CD4-positive, alpha-beta memory T cell (primary cell): ENCODE data around the gene MYO7A. TPM values are rescaled to one million over a fixed set of nuclear protein-coding genes. Genes with fewer than 3 reads are reported as not detected.

Experiments used
- CTCF ChIA-PET: fragments of 350-600 bp; sonication (Branson Sonifier 250); formaldehyde crosslinking; loops from one replicate; lab custom pipeline; 2021; ENCODE audit warnings: inconsistent platforms; ENCODE audit not compliant: partially characterized antibody; lab: Charles Lee
- POLR2A ChIA-PET: fragments of 350-600 bp; sonication (Branson Sonifier 250); formaldehyde crosslinking; loops from one replicate; lab custom pipeline; 2021; ENCODE audit not compliant: partially characterized antibody; lab: Charles Lee
- DNase-seq, 5 donors: peaks; one replicate each; pipeline versions ENCODE4 v3.0.0 to v3.0.0-alpha.2; 2020 to 2022; ENCODE audit warnings: mixed read lengths in 1 of 5
- H3K27ac ChIP-seq: one replicate; pipeline ENCODE4 v1.7.0; 2013; ENCODE audit warnings: low read depth, low read length
- H3K27me3 ChIP-seq: 2 replicates; pipeline ENCODE4 v1.7.0; 2013; ENCODE audit warnings: mild to moderate bottlenecking, low read length, moderate library complexity; ENCODE audit not compliant: insufficient read depth
- H3K36me3 ChIP-seq: 2 replicates; pipeline ENCODE4 v1.7.0; 2013; ENCODE audit warnings: mild to moderate bottlenecking, low read length, moderate library complexity; ENCODE audit not compliant: insufficient read depth
- H3K4me1 ChIP-seq: 2 replicates; pipeline ENCODE4 v1.7.0; 2013; ENCODE audit warnings: mild to moderate bottlenecking, low read length, moderate library complexity; ENCODE audit not compliant: insufficient read depth
- H3K4me3 ChIP-seq, 2 donors: one replicate each; pipeline ENCODE4 v1.7.0; 2013; ENCODE audit warnings: low read length in 2 of 2, mild to moderate bottlenecking in 1 of 2
- H3K9me3 ChIP-seq, 2 donors: one replicate each; pipeline ENCODE4 v1.7.0; 2013; ENCODE audit warnings: low read length in 2 of 2, control low read depth in 1 of 2; ENCODE audit not compliant: control insufficient read depth in 1 of 2
- H3K27ac Mint-ChIP-seq, 7 donors: one replicate each; pipeline ENCODE4 v1.8.0; 2020 to 2021; ENCODE audit warnings: mixed read lengths in 7 of 7, mild to moderate bottlenecking in 6 of 7, inconsistent platforms in 3 of 7, moderate library complexity in 3 of 7
- H3K27me3 Mint-ChIP-seq, 2 donors: one replicate each; pipeline ENCODE4 v1.8.0; 2020 to 2021; ENCODE audit warnings: mixed read lengths in 2 of 2
- H3K36me3 Mint-ChIP-seq, 2 donors: one replicate each; pipeline ENCODE4 v1.8.0; 2020 to 2021; ENCODE audit warnings: mixed read lengths in 2 of 2, inconsistent platforms in 1 of 2, mild to moderate bottlenecking in 1 of 2
- H3K4me1 Mint-ChIP-seq, 4 donors: one replicate each; pipeline ENCODE4 v1.8.0; 2020 to 2021; ENCODE audit warnings: mixed read lengths in 4 of 4, mild to moderate bottlenecking in 1 of 4
- H3K4me3 Mint-ChIP-seq, 8 donors: one replicate each; pipeline ENCODE4 v1.8.0; 2020 to 2021; ENCODE audit warnings: mixed read lengths in 8 of 8, mild to moderate bottlenecking in 7 of 8, moderate library complexity in 6 of 8, inconsistent platforms in 3 of 8
- H3K9me3 Mint-ChIP-seq, 8 donors: one replicate each; pipeline ENCODE4 v1.8.0; 2020 to 2021; ENCODE audit warnings: mixed read lengths in 8 of 8, mild to moderate bottlenecking in 5 of 8, inconsistent platforms in 3 of 8, moderate library complexity in 1 of 8
- intact Hi-C: fragments of 100-400 bp; cut with micrococcal nuclease; formaldehyde crosslinking; loops from one replicate; pipeline ENCODE4 v1.15.1; 2023
- polyA plus RNA-seq, 2 donors: library from polyadenylated mRNA; unstranded; fragments of 300-500 nt; fragmentation: Illumina TruSeq; gene quantifications; one replicate each; pipeline ENCODE4 v1.2.3, GENCODE V29; 2021
- total RNA-seq, 2 experiments: library from RNA; stranded (reverse); gene quantifications; one replicate each; pipeline ENCODE4 v1.2.3, GENCODE V29; 2021

MYO7A gene
- total and polyA plus RNA-seq, 4 experiments from 2014 or later = 0.20 to 0.47 (median 0.24) TPM; not detected in 1

GRCh38 chr11:77112641-77113381 is 15.2 kb upstream of the MYO7A start:
- Histone ChIP-seq H3K4me3 (no peak overlapping the region), H3K36me3 (no peaks in the 10 kb centered on the region), H3K4me1 (no peaks in the 10 kb centered on the region), H3K27me3 (no peaks in the 10 kb centered on the region), H3K9me3 (no peaks in the 10 kb centered on the region), H3K27ac (no peak overlapping the region)
- peaks cover 0 to 2% (median 0%) of the 10 kb centered on the region in 4 donors for H3K4me1 Mint-ChIP-seq
- ChIA-PET POLR2A (no interaction called here), CTCF (no interaction called here)
- no peaks in the 10 kb centered on the region for H3K36me3 Mint-ChIP-seq
- no peak overlapping the region for H3K4me3 Mint-ChIP-seq
- intact Hi-C loops = no loop called here
- no peaks in the 10 kb centered on the region for H3K27me3 Mint-ChIP-seq
- DNase-seq = no peak
- H3K9me3 Mint-ChIP-seq = no peaks in the 10 kb centered on the region
- no peak overlapping the region for H3K27ac Mint-ChIP-seq

- intact Hi-C loops = no loop called here
- H3K4me3 Mint-ChIP-seq = no peak overlapping the region
- H3K27me3 Mint-ChIP-seq = no peaks in the 10 kb centered on the region
- peaks cover 0 to 2% (median 0%) of the 10 kb centered on the region in 4 donors for H3K4me1 Mint-ChIP-seq
- H3K9me3 Mint-ChIP-seq = no peaks in the 10 kb centered on the region
- no peak overlapping the region for H3K4me3 ChIP-seq
- H3K27ac ChIP-seq = no peak overlapping the region
- peak overlapping the region in 2 of 7 donors; percentile 9 to 57 for H3K27ac Mint-ChIP-seq
- DNase-seq = no peak
- H3K36me3 Mint-ChIP-seq = no peaks in the 10 kb centered on the region
- no peaks in the 10 kb centered on the region for H3K9me3 ChIP-seq
- ChIA-PET POLR2A (no interaction called here), CTCF (no interaction called here)
- no peaks in the 10 kb centered on the region for H3K4me1 ChIP-seq
- no peaks in the 10 kb centered on the region for H3K36me3 ChIP-seq
- H3K27me3 ChIP-seq = no peaks in the 10 kb centered on the region
Observed at GRCh38 chr11:77113382-77114088, 14.5 kb upstream of the MYO7A start.

- Mint-ChIP-seq H3K27me3 (no peaks in the 10 kb centered on the region), H3K4me1 (peaks cover 0 to 2% (median 0%) of the 10 kb centered on the region in 4 donors), H3K9me3 (peaks cover 0 to under 1% (median 0%) of the 10 kb centered on the region in 8 donors), H3K36me3 (no peaks in the 10 kb centered on the region), H3K4me3 (no peak overlapping the region), H3K27ac (no peak overlapping the region)
- no peak overlapping the region for H3K4me3 ChIP-seq
- no peaks in the 10 kb centered on the region for H3K9me3 ChIP-seq
- ChIA-PET CTCF (interaction anchor here (1.1 kb wide), 1 partner anchor 13 kb away, joined by 7 read pairs; no protein-coding TSS in a partner anchor), POLR2A (no interaction called here)
- intact Hi-C loops = no loop called here
- H3K4me1 ChIP-seq = no peaks in the 10 kb centered on the region
- H3K36me3 ChIP-seq = no peaks in the 10 kb centered on the region
- H3K27ac ChIP-seq = no peak overlapping the region
- no peaks in the 10 kb centered on the region for H3K27me3 ChIP-seq
- no peak for DNase-seq
Observed at GRCh38 chr11:77114089-77114463, 14.0 kb upstream of the MYO7A start.

- Mint-ChIP-seq H3K36me3 (no peaks in the 10 kb centered on the region), H3K4me3 (no peak overlapping the region), H3K27me3 (no peaks in the 10 kb centered on the region), H3K4me1 (peaks cover 0 to 2% (median 0%) of the 10 kb centered on the region in 4 donors), H3K27ac (no peak overlapping the region), H3K9me3 (peaks cover 0 to 2% (median 0%) of the 10 kb centered on the region in 8 donors)
- ChIA-PET CTCF (interaction anchor here (1.1 kb wide), 1 partner anchor 12 kb away, joined by 7 read pairs; no protein-coding TSS in a partner anchor), POLR2A (no interaction called here)
- no peak overlapping the region for H3K27ac ChIP-seq
- no peaks in the 10 kb centered on the region for H3K27me3 ChIP-seq
- no peaks in the 10 kb centered on the region for H3K36me3 ChIP-seq
- intact Hi-C loops = no loop called here
- H3K4me3 ChIP-seq = no peak overlapping the region
- H3K9me3 ChIP-seq = no peaks in the 10 kb centered on the region
- H3K4me1 ChIP-seq = no peaks in the 10 kb centered on the region
- DNase-seq = no peak
Observed at GRCh38 chr11:77115181-77115611, 12.8 kb upstream of the MYO7A start.

- Histone ChIP-seq H3K4me1 (no peaks in the 10 kb centered on the region), H3K4me3 (no peak overlapping the region), H3K27ac (no peak overlapping the region), H3K9me3 (no peaks in the 10 kb centered on the region), H3K36me3 (no peaks in the 10 kb centered on the region), H3K27me3 (no peaks in the 10 kb centered on the region)
- no peaks in the 10 kb centered on the region for H3K36me3 Mint-ChIP-seq
- H3K4me1 Mint-ChIP-seq = peaks cover 0 to 2% (median 0%) of the 10 kb centered on the region in 4 donors
- H3K4me3 Mint-ChIP-seq = no peak overlapping the region
- no peak for DNase-seq
- ChIA-PET POLR2A (no interaction called here), CTCF (interaction anchor here (2.7 kb wide), 1 partner anchor 11 kb away, joined by 11 read pairs; the partner anchor contains the start of gene MYO7A)
- intact Hi-C loops = no loop called here
- peaks cover 0 to 2% (median 0%) of the 10 kb centered on the region in 8 donors for H3K9me3 Mint-ChIP-seq
- H3K27me3 Mint-ChIP-seq = no peaks in the 10 kb centered on the region
- no peak overlapping the region for H3K27ac Mint-ChIP-seq
Observed at GRCh38 chr11:77115956-77116355, 12.1 kb upstream of the MYO7A start.

- intact Hi-C loops = no loop called here
- no peak for DNase-seq
- H3K36me3 ChIP-seq = no peaks in the 10 kb centered on the region
- Mint-ChIP-seq H3K27ac (no peak overlapping the region), H3K4me3 (no peak overlapping the region), H3K27me3 (no peaks in the 10 kb centered on the region), H3K4me1 (peaks cover 0 to 2% (median 0%) of the 10 kb centered on the region in 4 donors), H3K36me3 (no peaks in the 10 kb centered on the region), H3K9me3 (peaks cover 0 to 2% (median 0%) of the 10 kb centered on the region in 8 donors)
- H3K4me3 ChIP-seq = no peak overlapping the region
- no peaks in the 10 kb centered on the region for H3K4me1 ChIP-seq
- ChIA-PET CTCF (interaction anchor here (2.7 kb wide), 1 partner anchor 9 kb away, joined by 11 read pairs; the partner anchor contains the start of gene MYO7A), POLR2A (no interaction called here)
- no peaks in the 10 kb centered on the region for H3K9me3 ChIP-seq
- H3K27ac ChIP-seq = no peak overlapping the region
- no peaks in the 10 kb centered on the region for H3K27me3 ChIP-seq
Observed at GRCh38 chr11:77117492-77117891, 10.6 kb upstream of the MYO7A start.

- no peak for DNase-seq
- H3K4me1 Mint-ChIP-seq = peaks cover 0 to 2% (median 0%) of the 10 kb centered on the region in 4 donors
- CTCF ChIA-PET = interaction anchor here (2.7 kb wide), 1 partner anchor 9 kb away, joined by 11 read pairs; the partner anchor contains the start of gene MYO7A
- no peaks in the 10 kb centered on the region for H3K36me3 ChIP-seq
- no peak overlapping the region for H3K4me3 ChIP-seq
- H3K9me3 ChIP-seq = no peaks in the 10 kb centered on the region
- POLR2A ChIA-PET = no interaction called here
- intact Hi-C loops = no loop called here
- H3K27ac Mint-ChIP-seq = no peak overlapping the region
- no peaks in the 10 kb centered on the region for H3K36me3 Mint-ChIP-seq
- no peak overlapping the region for H3K4me3 Mint-ChIP-seq
- H3K27me3 ChIP-seq = no peaks in the 10 kb centered on the region
- peaks cover 0 to 2% (median 0%) of the 10 kb centered on the region in 8 donors for H3K9me3 Mint-ChIP-seq
- H3K27ac ChIP-seq = no peak overlapping the region
- H3K4me1 ChIP-seq = no peaks in the 10 kb centered on the region
- H3K27me3 Mint-ChIP-seq = no peaks in the 10 kb centered on the region
Observed at GRCh38 chr11:77118086-77118485, 10.0 kb upstream of the MYO7A start.
